Smooth muscle cell (in vitro differentiated cells): Measurements from ENCODE around the gene GFI1B. TPM values are rescaled to one million over a fixed set of nuclear protein-coding genes. Genes with fewer than 3 reads are reported as not detected.

Experiments used
- DNase-seq: peaks from one replicate; lab custom pipeline; 2025; ENCODE audit not compliant: unreplicated experiment; lab: John Stamatoyannopoulos, UW
- H2AFZ ChIP-seq: fragments of 200-600 bp; sonication (generic); 2 replicates; pipeline ENCODE4 v1.6.0; 2016; ENCODE audit warnings: antibody characterized with exemption, low read depth, mild to moderate bottlenecking
- H3F3A ChIP-seq: fragments of 200-600 bp; sonication (generic); 2 replicates; pipeline ENCODE4 v1.6.0; 2017; ENCODE audit warnings: antibody characterized with exemption, low read depth
- H3K27ac ChIP-seq: fragments of 200-600 bp; sonication (generic); 2 replicates; pipeline ENCODE4 v1.5.1; 2016; ENCODE audit warnings: low read depth, mild to moderate bottlenecking
- H3K27me3 ChIP-seq: fragments of 200-600 bp; sonication (generic); 2 replicates; pipeline ENCODE4 v1.6.1; 2016; ENCODE audit warnings: low read depth, mild to moderate bottlenecking
- H3K36me3 ChIP-seq: fragments of 200-600 bp; sonication (generic); 2 replicates; pipeline ENCODE4 v1.5.1; 2016; ENCODE audit warnings: low read depth
- H3K4me1 ChIP-seq: fragments of 200-600 bp; sonication (generic); 2 replicates; pipeline ENCODE4 v1.5.1; 2016; ENCODE audit warnings: low read depth
- H3K4me2 ChIP-seq: fragments of 200-600 bp; sonication (generic); 2 replicates; pipeline ENCODE4 v1.6.0; 2016; ENCODE audit warnings: mild to moderate bottlenecking
- H3K4me3 ChIP-seq: fragments of 200-600 bp; sonication (generic); 2 replicates; pipeline ENCODE4 v1.5.1; 2016; ENCODE audit warnings: mild to moderate bottlenecking
- H3K79me2 ChIP-seq: fragments of 200-600 bp; sonication (generic); 2 replicates; pipeline ENCODE4 v1.6.0; 2016; ENCODE audit warnings: low read depth, mild to moderate bottlenecking
- H3K9ac ChIP-seq: fragments of 200-600 bp; sonication (generic); 2 replicates; pipeline ENCODE4 v1.6.0; 2016; ENCODE audit warnings: low read depth
- H3K9me3 ChIP-seq: fragments of 200-600 bp; sonication (generic); replicated peaks from 2 replicates; pipeline ENCODE4 v1.5.1; 2016; ENCODE audit warnings: low read depth
- H4K20me1 ChIP-seq: fragments of 200-600 bp; sonication (generic); 2 replicates; pipeline ENCODE4 v1.6.0; 2016; ENCODE audit warnings: low read depth
- WGBS: methylation state at CpG from one replicate; pipeline ENCODE4 v1.1.7; 2016; ENCODE audit warnings: low lambda C conversion rate; 5-methylcytosine and 5-hydroxymethylcytosine counted together
- polyA plus RNA-seq: library from polyadenylated mRNA; unstranded; fragments of >200 nt; fragmentation: Nextera tagmentation; extraction: Ambion mirVana; gene quantifications from 2 replicates; pipeline ENCODE4 v1.2.1, GENCODE V29; 2016
- total RNA-seq: library from RNA; depleted of rRNA; stranded (reverse); fragments of >200 nt; gene quantifications from 2 replicates; pipeline ENCODE4 v1.2.3, GENCODE V29; 2014
- TF ChIP-seq, protein P1 (sequence below): fragments of 200-600 bp; sonication (generic); IDR thresholded peaks from 2 replicates; pipeline ENCODE4 v1.5.1; 2017; ENCODE audit warnings: borderline replicate concordance, mild to moderate bottlenecking, antibody characterized with exemption; ENCODE audit not compliant: insufficient read depth, poor library complexity, severe bottlenecking

GFI1B gene
- total and polyA plus RNA-seq, 2 experiments from 2014 or later: not detected

DNA sequence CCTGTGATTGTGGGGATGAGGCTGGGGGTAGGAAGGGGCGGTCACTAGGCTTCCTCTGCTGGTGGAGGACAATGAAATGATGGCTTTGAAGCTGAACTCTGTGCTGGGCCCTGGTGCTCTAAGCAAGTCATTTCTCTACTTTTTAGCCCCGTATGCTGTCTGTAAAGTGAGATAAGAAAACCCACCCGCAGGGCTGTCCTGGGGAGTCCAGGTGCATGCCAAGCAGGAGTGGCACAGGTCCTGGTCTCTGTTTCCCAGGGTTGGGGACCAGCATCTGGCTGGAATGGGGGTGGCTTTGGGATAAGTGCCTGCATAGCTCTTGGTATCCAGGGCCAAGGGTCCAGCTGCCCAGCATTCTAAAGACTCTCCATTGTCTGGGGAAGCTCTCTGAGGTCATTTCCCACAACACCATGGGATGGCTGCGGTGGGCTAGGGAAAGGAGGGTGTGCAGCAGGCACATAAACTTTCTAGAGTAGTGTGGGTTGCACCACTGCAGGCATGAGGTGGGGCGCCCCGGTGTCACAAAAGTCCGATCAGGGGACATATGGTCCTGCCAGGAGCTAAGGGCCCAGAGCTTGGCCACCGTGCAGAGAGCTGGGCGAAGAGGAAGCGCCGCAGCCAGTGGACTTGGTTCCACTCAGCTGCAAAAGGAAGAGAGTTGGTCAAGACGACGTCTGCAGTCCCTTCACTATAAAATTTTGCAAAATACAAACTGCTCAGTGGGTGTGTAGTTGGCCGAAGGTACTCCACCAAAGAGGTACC is 26.7 kb downstream of the GFI1B start:
- Histone ChIP-seq H3F3A (no peaks in the 10 kb centered on the region), H3K27me3 (peaks cover 4% of the 10 kb centered on the region), H3K9ac (no peak overlapping the region), H3K4me2 (no peak overlapping the region), H2AFZ (no peak overlapping the region), H3K79me2 (no peaks in the 10 kb centered on the region), H3K27ac (no peak overlapping the region), H3K4me1 (peaks cover 10% of the 10 kb centered on the region), H3K9me3 (no peaks in the 10 kb centered on the region), H4K20me1 (no peaks in the 10 kb centered on the region), H3K4me3 (no peak overlapping the region), H3K36me3 (no peaks in the 10 kb centered on the region)
- 95% methylated on average over 14 of the region's 14 CpGs for WGBS
- TF ChIP-seq, protein P1, sequence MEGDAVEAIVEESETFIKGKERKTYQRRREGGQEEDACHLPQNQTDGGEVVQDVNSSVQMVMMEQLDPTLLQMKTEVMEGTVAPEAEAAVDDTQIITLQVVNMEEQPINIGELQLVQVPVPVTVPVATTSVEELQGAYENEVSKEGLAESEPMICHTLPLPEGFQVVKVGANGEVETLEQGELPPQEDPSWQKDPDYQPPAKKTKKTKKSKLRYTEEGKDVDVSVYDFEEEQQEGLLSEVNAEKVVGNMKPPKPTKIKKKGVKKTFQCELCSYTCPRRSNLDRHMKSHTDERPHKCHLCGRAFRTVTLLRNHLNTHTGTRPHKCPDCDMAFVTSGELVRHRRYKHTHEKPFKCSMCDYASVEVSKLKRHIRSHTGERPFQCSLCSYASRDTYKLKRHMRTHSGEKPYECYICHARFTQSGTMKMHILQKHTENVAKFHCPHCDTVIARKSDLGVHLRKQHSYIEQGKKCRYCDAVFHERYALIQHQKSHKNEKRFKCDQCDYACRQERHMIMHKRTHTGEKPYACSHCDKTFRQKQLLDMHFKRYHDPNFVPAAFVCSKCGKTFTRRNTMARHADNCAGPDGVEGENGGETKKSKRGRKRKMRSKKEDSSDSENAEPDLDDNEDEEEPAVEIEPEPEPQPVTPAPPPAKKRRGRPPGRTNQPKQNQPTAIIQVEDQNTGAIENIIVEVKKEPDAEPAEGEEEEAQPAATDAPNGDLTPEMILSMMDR: no peak
- no peak for DNase-seq

GRCh38 chr9:133005957-133006356 is 27.5 kb downstream of the GFI1B start:
- no peak overlapping the region for H3K4me2 ChIP-seq
- peaks cover 10% of the 10 kb centered on the region for H3K4me1 ChIP-seq
- H3K27ac ChIP-seq: no peak overlapping the region
- no peaks in the 10 kb centered on the region for H3F3A ChIP-seq
- H4K20me1 ChIP-seq: no peaks in the 10 kb centered on the region
- no peak overlapping the region for H3K9ac ChIP-seq
- TF ChIP-seq, protein P1: no peak
- no peak overlapping the region for H3K4me3 ChIP-seq
- 77% methylated on average over 3 of the region's 3 CpGs for WGBS
- H3K36me3 ChIP-seq: no peaks in the 10 kb centered on the region
- H3K27me3 ChIP-seq: peaks cover 4% of the 10 kb centered on the region
- H2AFZ ChIP-seq: no peak overlapping the region
- DNase-seq: no peak
- no peaks in the 10 kb centered on the region for H3K79me2 ChIP-seq
- no peaks in the 10 kb centered on the region for H3K9me3 ChIP-seq

DNA sequence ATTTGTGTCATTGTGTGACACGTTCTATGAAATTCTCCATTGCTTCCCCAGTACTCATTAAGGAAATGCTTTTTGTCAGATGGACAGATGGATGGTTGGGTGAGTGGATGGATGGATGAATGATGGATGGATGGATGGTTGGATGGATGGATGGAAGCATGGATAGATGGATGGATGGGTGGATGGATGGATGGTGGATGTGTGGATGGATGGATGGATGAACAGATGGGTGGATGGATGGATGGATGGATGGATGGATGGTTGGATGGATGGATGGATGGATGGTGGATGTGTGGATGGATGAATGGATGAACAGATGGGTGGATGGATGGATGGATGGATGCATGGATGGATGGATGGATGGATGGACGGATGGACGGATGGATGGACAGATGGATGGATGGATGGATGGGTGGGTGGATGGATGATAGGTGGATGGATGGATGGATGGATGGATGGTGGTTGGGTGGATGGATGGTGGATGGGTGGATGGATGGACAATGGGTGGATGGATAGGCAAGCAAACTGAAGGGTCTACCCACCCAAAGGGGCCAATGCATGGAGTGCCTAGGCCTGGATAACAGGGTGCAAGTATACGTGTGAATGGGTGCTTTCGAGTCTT is 28.3 kb downstream of the GFI1B start:
- Histone ChIP-seq H3K27me3 (peaks cover 4% of the 10 kb centered on the region), H3K4me2 (no peak overlapping the region), H2AFZ (no peak overlapping the region), H3K36me3 (no peaks in the 10 kb centered on the region), H3K4me3 (no peak overlapping the region), H3K9me3 (no peaks in the 10 kb centered on the region), H3K4me1 (peaks cover 10% of the 10 kb centered on the region), H3F3A (no peaks in the 10 kb centered on the region), H3K9ac (no peak overlapping the region), H3K27ac (no peak overlapping the region), H4K20me1 (no peaks in the 10 kb centered on the region), H3K79me2 (no peaks in the 10 kb centered on the region)
- DNase-seq: no peak
- TF ChIP-seq, protein P1: no peak
- 94% methylated on average over 5 of the region's 5 CpGs for WGBS

DNA sequence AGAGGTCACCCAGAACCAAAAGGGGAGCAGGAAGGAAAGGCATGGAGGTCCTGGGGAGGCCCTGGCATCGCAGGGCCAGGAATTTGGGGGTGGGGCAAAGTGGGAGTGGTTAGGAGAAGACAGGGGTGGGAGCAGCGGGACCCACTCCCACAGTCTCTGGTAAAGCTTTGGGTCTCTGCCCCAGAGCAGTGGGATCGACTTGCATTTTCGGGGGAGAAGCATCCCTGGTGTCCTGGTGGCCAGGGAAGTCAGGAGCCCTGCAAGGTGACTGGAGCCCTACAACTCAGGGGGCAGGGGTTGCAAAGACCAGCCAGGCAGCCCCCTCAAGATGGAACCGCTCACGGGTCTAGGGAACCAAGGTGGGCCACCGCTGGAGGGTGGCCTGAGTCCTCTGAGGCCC is 29.9 kb downstream of the GFI1B start:
- Histone ChIP-seq H3K27me3 (peaks cover 4% of the 10 kb centered on the region), H2AFZ (no peak overlapping the region), H3K79me2 (no peaks in the 10 kb centered on the region), H3K9ac (no peak overlapping the region), H3K9me3 (no peaks in the 10 kb centered on the region), H3K27ac (no peak overlapping the region), H3K4me2 (no peak overlapping the region), H3K4me1 (peaks cover 10% of the 10 kb centered on the region), H3F3A (no peaks in the 10 kb centered on the region), H4K20me1 (no peaks in the 10 kb centered on the region), H3K36me3 (no peaks in the 10 kb centered on the region), H3K4me3 (no peak overlapping the region)
- TF ChIP-seq, protein P1: no peak
- WGBS: 79% methylated on average over 6 of the region's 7 CpGs
- DNase-seq: no peak
